HepG2 (cell line): ENCODE measurements around the gene STK36. TPM values are rescaled to one million over a fixed set of nuclear protein-coding genes. Genes with fewer than 3 reads are reported as not detected.

Experiments
- ATAD3A ChIP-seq: sonication (generic); formaldehyde crosslinking; IDR thresholded peaks from 2 replicates; pipeline ENCODE4 v1.4.0; 2020; ENCODE audit warnings: missing genetic modification reagents
- ATM ChIP-seq: fragments of 450-650 bp; IDR thresholded peaks from 2 replicates; pipeline ENCODE4 v1.7.1; 2017; ENCODE audit warnings: mild to moderate bottlenecking, borderline replicate concordance
- CENPT ChIP-seq: sonication (generic); formaldehyde crosslinking; IDR thresholded peaks from 2 replicates; pipeline ENCODE4 v1.8.0; 2022; ENCODE audit warnings: low read depth, mild to moderate bottlenecking, moderate library complexity, missing genetic modification reagents
- CHD2 ChIP-seq: IDR thresholded peaks from 2 replicates; pipeline ENCODE4 v1.6.1; 2011; ENCODE audit warnings: low read depth, low read length, improper control_type of control experiment
- DMAP1 ChIP-seq: IDR thresholded peaks from 2 replicates; pipeline ENCODE4 v1.6.1; 2016
- HNF1B ChIP-seq: sonication (generic); formaldehyde crosslinking; IDR thresholded peaks from 2 replicates; pipeline ENCODE4 v1.5.1; 2020; ENCODE audit warnings: mild to moderate bottlenecking, moderate library complexity, missing genetic modification reagents
- MBD4 ChIP-seq: IDR thresholded peaks from 2 replicates; pipeline ENCODE4 v1.6.1; 2012; ENCODE audit warnings: low read length, inconsistent platforms, borderline replicate concordance
- MIXL1 ChIP-seq: IDR thresholded peaks from 2 replicates; pipeline ENCODE4 v1.6.1; 2016
- MTA1 ChIP-seq: sonication (generic); formaldehyde crosslinking; IDR thresholded peaks from 2 replicates; pipeline ENCODE4 v1.4.0; 2020; ENCODE audit warnings: missing genetic modification reagents, mild to moderate bottlenecking, borderline replicate concordance
- NAIF1 ChIP-seq: sonication (generic); formaldehyde crosslinking; IDR thresholded peaks from 2 replicates; pipeline ENCODE4 v1.5.0; 2020; ENCODE audit warnings: mild to moderate bottlenecking, missing genetic modification reagents, borderline replicate concordance
- NBN ChIP-seq: fragments of 450-650 bp; conservative IDR thresholded peaks from 2 replicates; pipeline ENCODE4 v1.6.1; 2017
- NCOA5 ChIP-seq: sonication (generic); formaldehyde crosslinking; IDR thresholded peaks from 2 replicates; pipeline ENCODE4 v1.4.0; 2020; ENCODE audit warnings: missing genetic modification reagents
- NR2F6 ChIP-seq, 2 experiments: IDR thresholded peaks; 2 replicates each; pipeline ENCODE4 v1.6.1; 2016; ENCODE audit warnings: antibody characterized with exemption in 1 of 2, mild to moderate bottlenecking in 1 of 2
- PATZ1 ChIP-seq: sonication (generic); formaldehyde crosslinking; IDR thresholded peaks from 2 replicates; pipeline ENCODE4 v1.4.0; 2020; ENCODE audit warnings: missing genetic modification reagents
- SIN3A ChIP-seq: IDR thresholded peaks from 2 replicates; pipeline ENCODE4 v1.6.1; 2011; ENCODE audit warnings: low read depth, mild to moderate bottlenecking, control low read depth, low read length, borderline replicate concordance
- TBX2 ChIP-seq: sonication (generic); formaldehyde crosslinking; IDR thresholded peaks from 2 replicates; pipeline ENCODE4 v1.5.0; 2020; ENCODE audit warnings: missing genetic modification reagents, mild to moderate bottlenecking, borderline replicate concordance
- TBX3 ChIP-seq: fragments of 450-650 bp; IDR thresholded peaks from 2 replicates; pipeline ENCODE4 v1.6.1; 2017; ENCODE audit warnings: antibody characterized with exemption, mild to moderate bottlenecking, inconsistent platforms, borderline replicate concordance
- THAP11 ChIP-seq: IDR thresholded peaks from 2 replicates; pipeline ENCODE4 v1.6.1; 2016; ENCODE audit warnings: missing biosample characterization, missing genetic modification reagents
- TSC22D2 ChIP-seq: sonication (generic); formaldehyde crosslinking; IDR thresholded peaks from 2 replicates; pipeline ENCODE4 v1.5.1; 2020; ENCODE audit warnings: missing genetic modification reagents, mild to moderate bottlenecking, borderline replicate concordance
- ZBTB10 ChIP-seq: sonication (generic); formaldehyde crosslinking; IDR thresholded peaks from 2 replicates; pipeline ENCODE4 v1.4.0; 2020; ENCODE audit warnings: missing genetic modification reagents, borderline replicate concordance
- ZFX ChIP-seq: sonication (generic); formaldehyde crosslinking; IDR thresholded peaks from 2 replicates; pipeline ENCODE4 v1.4.0; 2020; ENCODE audit warnings: mild to moderate bottlenecking, low read depth, missing genetic modification reagents, moderate library complexity
- ZNF138 ChIP-seq: sonication (generic); formaldehyde crosslinking; IDR thresholded peaks from 2 replicates; pipeline ENCODE4 v1.5.0; 2020; ENCODE audit warnings: mild to moderate bottlenecking, low read depth, missing genetic modification reagents
- ZNF550 ChIP-seq: sonication (generic); formaldehyde crosslinking; IDR thresholded peaks from 2 replicates; pipeline ENCODE4 v1.4.0; 2020; ENCODE audit warnings: mild to moderate bottlenecking, missing genetic modification reagents, borderline replicate concordance
- ZNF563 ChIP-seq: sonication (generic); formaldehyde crosslinking; IDR thresholded peaks from 2 replicates; pipeline ENCODE4 v1.8.0; 2022; ENCODE audit warnings: mild to moderate bottlenecking, moderate library complexity, missing genetic modification reagents
- ZNF570 ChIP-seq: sonication (generic); formaldehyde crosslinking; IDR thresholded peaks from 2 replicates; pipeline ENCODE4 v1.4.0; 2020; ENCODE audit warnings: mild to moderate bottlenecking, missing genetic modification reagents, borderline replicate concordance
- polyA plus RNA-seq, 8 experiments: library from polyadenylated mRNA; depleted of rRNA in 3 of 8; stranded (reverse) in 7 of 8; unstranded in 1 of 8; fragments of >200 nt; fragmentation: Illumina TruSeq in 4 of 8; extraction: Trizol in 4 of 8; gene quantifications; 2 replicates each; pipeline versions ENCODE4 v1.2.1 to v1.2.3, GENCODE V29; 2011 to 2016; ENCODE audit warnings: low read depth in 4 of 8, missing spikeins in 1 of 8, mixed read lengths in 1 of 8; ENCODE audit not compliant: insufficient read depth in 1 of 8
- total RNA-seq, 5 experiments: library from RNA; depleted of rRNA; stranded (reverse); fragments of >200 nt; fragmentation: Illumina TruSeq; extraction: Trizol; gene quantifications; 2 replicates each; pipeline ENCODE4 v1.2.3, GENCODE V29; 2016; ENCODE audit warnings: low read depth in 1 of 5

STK36 gene
- total and polyA plus RNA-seq, 2 of the 13 experiments (the other 11 are each of a cell fraction or from before 2014, with no cell fraction given) = 45.9 to 83.5 TPM

- TF ChIP-seq MBD4 (peak; percentile 22; the same call in 1 of the 2 replicates), CENPT (CRISPR knock-in tag) (no peak), THAP11 (CRISPR knock-in tag) (peak; percentile 79), ZBTB10 (CRISPR knock-in tag) (no peak), NR2F6 (IDR thresholded peaks at IDR 0.05) (peak; percentile 45; the same call in 1 of the 2 replicates), NR2F6 (CRISPR knock-in tag; IDR thresholded peaks at IDR 0.05) (peak; percentile 71; the same call in 1 of the 2 replicates), DMAP1 (CRISPR knock-in tag) (peak; percentile 75; the same call in 1 of the 2 replicates), ZFX (peak; percentile 70), ZNF563 (CRISPR knock-in tag) (0 out of 2 replicates have a peak, but pooled peaks have one; percentile 36), ZNF138 (CRISPR knock-in tag) (no peak), ATAD3A (no peak), TBX2 (CRISPR knock-in tag) (peak; percentile 77), HNF1B (CRISPR knock-in tag) (peak; percentile 89), NCOA5 (CRISPR knock-in tag) (no peak), ATM (no peak), TSC22D2 (CRISPR knock-in tag) (no peak; the same call in 1 of the 2 replicates), ZNF570 (CRISPR knock-in tag) (no peak), MTA1 (CRISPR knock-in tag) (peak; percentile 47; the same call in 1 of the 2 replicates), CHD2 (0 out of 2 replicates have a peak, but pooled peaks have one; percentile 21), NBN (no peak), ZNF550 (CRISPR knock-in tag) (no peak), SIN3A (peak; percentile 29; the same call in 1 of the 2 replicates), NAIF1 (CRISPR knock-in tag) (no peak), TBX3 (peak; percentile 6; the same call in 1 of the 2 replicates), MIXL1 (CRISPR knock-in tag) (no peak), PATZ1 (CRISPR knock-in tag) (peak; percentile 96)
These were observed 77.0 kb downstream of the STK36 start (continued) for GRCh38 chr2:218748741-218749441.
